T-cell (primary cell): ENCODE measurements around the gene MRAP. TPM values are rescaled to one million over a fixed set of nuclear protein-coding genes. Genes with fewer than 3 reads are reported as not detected.

Source experiments
- ATAC-seq, 4 experiments: fragments of 200-7000 bp in 3 of 4; fragments of 150-1000 bp in 1 of 4; cut with Tn5 transposase; replicated peaks in 1 of 4; 1 replicate in 3 of 4; 2 replicates in 1 of 4; pipeline ENCODE4 v1.10.0; 2021; ENCODE audit warnings: moderate library complexity in 3 of 4, mild to moderate bottlenecking in 2 of 4, moderate number of reproducible peaks in 1 of 4
- CTCF ChIA-PET, 2 donors: fragments of 300-600 bp; sonication (Branson Sonifier 250); formaldehyde crosslinking; loops; one replicate each; lab custom pipeline; 2022; ENCODE audit warnings: antibody characterized with exemption in 2 of 2; lab: Charles Lee
- POLR2A ChIA-PET, 2 donors: fragments of 300-600 bp; sonication (Branson Sonifier 250); formaldehyde crosslinking; loops; one replicate each; lab custom pipeline; 2022; ENCODE audit warnings: antibody characterized with exemption in 2 of 2; lab: Charles Lee
- DNase-seq, 35 experiments: peaks; one replicate each; pipeline versions ENCODE4 v3.0.0 to v3.0.0-alpha.2; 2013 to 2023
- H3K27ac ChIP-seq: one replicate; pipeline ENCODE4 v1.5.1; 2013; ENCODE audit warnings: low read length
- H3K27me3 ChIP-seq, 2 experiments: replicated peaks in 1 of 2; 1 replicate in 1 of 2; 2 replicates in 1 of 2; pipeline versions ENCODE4 v1.6.1 to v1.7.0; 2013; ENCODE audit warnings: low read length in 1 of 2, mixed read lengths in 1 of 2; ENCODE audit not compliant: control insufficient read depth in 2 of 2, insufficient read depth in 2 of 2; ENCODE audit errors: extremely low read depth in 1 of 2
- H3K36me3 ChIP-seq, 2 donors: 1 replicate in 1 of 2; 2 replicates in 1 of 2; pipeline versions ENCODE4 v1.6.1 to v1.7.0; 2013; ENCODE audit warnings: low read length in 1 of 2; ENCODE audit not compliant: control insufficient read depth in 2 of 2, insufficient read depth in 1 of 2; ENCODE audit errors: extremely low read depth in 1 of 2
- H3K4me1 ChIP-seq, 2 experiments: 1 replicate in 1 of 2; 2 replicates in 1 of 2; pipeline versions ENCODE4 v1.6.1 to v1.7.0; 2013; ENCODE audit warnings: low read length in 2 of 2, mixed read lengths in 1 of 2; ENCODE audit not compliant: insufficient read depth in 2 of 2, control insufficient read depth in 1 of 2; ENCODE audit errors: extremely low read depth in 1 of 2
- H3K4me3 ChIP-seq, 2 donors: 1 replicate in 1 of 2; 2 replicates in 1 of 2; pipeline versions ENCODE4 v1.5.1 to v1.7.0; 2013; ENCODE audit warnings: mild to moderate bottlenecking in 2 of 2, low read length in 1 of 2, moderate library complexity in 1 of 2; ENCODE audit not compliant: control insufficient read depth in 1 of 2; ENCODE audit errors: extremely low read depth in 1 of 2
- H3K9me3 ChIP-seq: 2 replicates; pipeline ENCODE4 v1.7.0; 2013
- H3K27ac Mint-ChIP-seq, 2 donors: one replicate each; pipeline ENCODE4 v1.8.0; 2020 to 2021; ENCODE audit warnings: mild to moderate bottlenecking in 2 of 2, mixed read lengths in 2 of 2
- H3K27me3 Mint-ChIP-seq, 2 donors: one replicate each; pipeline ENCODE4 v1.8.0; 2021 to 2022; ENCODE audit warnings: mixed read lengths in 2 of 2
- H3K36me3 Mint-ChIP-seq: one replicate; pipeline ENCODE4 v1.8.0; 2021; ENCODE audit warnings: mixed read lengths
- H3K4me1 Mint-ChIP-seq, 3 donors: one replicate each; pipeline ENCODE4 v1.8.0; 2020 to 2022; ENCODE audit warnings: mixed read lengths in 3 of 3, mild to moderate bottlenecking in 1 of 3
- H3K4me3 Mint-ChIP-seq, 3 donors: one replicate each; pipeline ENCODE4 v1.8.0; 2020 to 2022; ENCODE audit warnings: mild to moderate bottlenecking in 3 of 3, mixed read lengths in 3 of 3, moderate library complexity in 3 of 3
- H3K9me3 Mint-ChIP-seq, 3 donors: one replicate each; pipeline ENCODE4 v1.8.0; 2020 to 2022; ENCODE audit warnings: mixed read lengths in 3 of 3
- WGBS: methylation state at CpG from one replicate; pipeline ENCODE4 v1.1.5; 2013; ENCODE audit warnings: missing lambda C conversion rate; ENCODE audit not compliant: insufficient coverage; 5-methylcytosine and 5-hydroxymethylcytosine counted together
- total RNA-seq, 35 experiments: library from RNA in 6 of 35; stranded (reverse) in 6 of 35; fragments of 120-200 nt in 1 of 35; gene quantifications; one replicate each; pipeline versions ENCODE4 v1.2.1 to v1.2.4 and lab custom pipeline; 2013 to 2026

The MRAP gene
- not detected for total RNA-seq
- 0.88 TPM for total RNA-seq (2013)
- total RNA-seq (lab: John Stamatoyannopoulos, UW): 0 to 0.24 (median 0) reads per million in 29 experiments

- H3K4me3 Mint-ChIP-seq: no peak within 1 kb of the TSS
- no peaks in the 10 kb centered on the region for H3K36me3 ChIP-seq
- ChIA-PET POLR2A (no interaction called here), CTCF (interaction anchor here in 1 of 2 donors (0.5 kb wide), 1 partner anchor 81 kb away, joined by 3 read pairs; no protein-coding TSS in a partner anchor)
- no peaks in the 10 kb centered on the region for H3K4me1 ChIP-seq
- H3K27ac Mint-ChIP-seq: no peak within 1 kb of the TSS
- DNase-seq: no peak
- H3K36me3 Mint-ChIP-seq: peaks cover 9% of the 10 kb centered on the region
- no peaks in the 10 kb centered on the region for H3K27me3 ChIP-seq
- H3K27me3 Mint-ChIP-seq: no peaks in the 10 kb centered on the region
- H3K9me3 ChIP-seq: no peaks in the 10 kb centered on the region
- no peak for ATAC-seq
- 95% methylated on average over 13 of the region's 14 CpGs for WGBS
- no peak within 1 kb of the TSS for H3K27ac ChIP-seq
- H3K4me3 ChIP-seq: no peak within 1 kb of the TSS
- H3K4me1 Mint-ChIP-seq: no peaks in the 10 kb centered on the region
- no peaks in the 10 kb centered on the region for H3K9me3 Mint-ChIP-seq
These were observed at the start of gene MRAP for GRCh38 chr21:32298658-32299081. Gene MRAP (plus strand): TSS chr21:32298855. CDS start chr21:32298972, 117 bp downstream.

- Histone ChIP-seq H3K9me3 (no peaks in the 10 kb centered on the region), H3K36me3 (no peaks in the 10 kb centered on the region), H3K4me3 (no peak overlapping the region), H3K27me3 (peaks cover 0 to 19% of the 10 kb centered on the region in 2 experiments), H3K27ac (no peak overlapping the region), H3K4me1 (no peaks in the 10 kb centered on the region)
- DNase-seq: no peak
- Mint-ChIP-seq H3K4me1 (no peaks in the 10 kb centered on the region), H3K36me3 (no peaks in the 10 kb centered on the region), H3K9me3 (peaks cover 0 to 8% (median 2%) of the 10 kb centered on the region in 3 donors), H3K4me3 (no peak overlapping the region), H3K27ac (no peak overlapping the region), H3K27me3 (peaks cover 33 to 37% of the 10 kb centered on the region in 2 donors)
- 79% methylated on average over 4 of the region's 15 CpGs for WGBS
- no peak for ATAC-seq
- CTCF ChIA-PET: no interaction called here
- POLR2A ChIA-PET: no interaction called here
These were observed 49.0 kb upstream of the MRAP start for GRCh38 chr21:32249511-32250280.

GRCh38 chr21:32252136-32252535 lies 46.5 kb upstream of the MRAP start:
- no peak overlapping the region for H3K4me3 Mint-ChIP-seq
- Histone ChIP-seq H3K4me3 (no peak overlapping the region), H3K36me3 (no peaks in the 10 kb centered on the region), H3K4me1 (no peaks in the 10 kb centered on the region), H3K27me3 (peaks cover 0 to 22% of the 10 kb centered on the region in 2 experiments), H3K9me3 (no peaks in the 10 kb centered on the region), H3K27ac (no peak overlapping the region)
- no peaks in the 10 kb centered on the region for H3K36me3 Mint-ChIP-seq
- POLR2A ChIA-PET: no interaction called here
- no peak for DNase-seq
- no peak overlapping the region for H3K27ac Mint-ChIP-seq
- ATAC-seq: no peak
- peaks cover 27 to 36% of the 10 kb centered on the region in 2 donors for H3K27me3 Mint-ChIP-seq
- CTCF ChIA-PET: no interaction called here
- H3K4me1 Mint-ChIP-seq: no peaks in the 10 kb centered on the region
- H3K9me3 Mint-ChIP-seq: peaks cover 0 to 8% (median 2%) of the 10 kb centered on the region in 3 donors

GRCh38 chr21:32253215-32253641 lies 45.4 kb upstream of the MRAP start:
- DNase-seq: no peak
- Mint-ChIP-seq H3K9me3 (peaks cover 0 to 8% (median 2%) of the 10 kb centered on the region in 3 donors), H3K4me3 (no peak overlapping the region), H3K27ac (no peak overlapping the region), H3K36me3 (no peaks in the 10 kb centered on the region), H3K27me3 (peaks cover 23 to 32% of the 10 kb centered on the region in 2 donors), H3K4me1 (no peaks in the 10 kb centered on the region)
- 76% methylated on average over 7 of the region's 7 CpGs for WGBS
- Histone ChIP-seq H3K36me3 (no peaks in the 10 kb centered on the region), H3K27ac (no peak overlapping the region), H3K4me3 (no peak overlapping the region), H3K4me1 (no peaks in the 10 kb centered on the region), H3K27me3 (peaks cover 0 to 23% of the 10 kb centered on the region in 2 experiments), H3K9me3 (no peaks in the 10 kb centered on the region)
- ATAC-seq: no peak
- POLR2A ChIA-PET: no interaction called here
- CTCF ChIA-PET: interaction anchor here in 1 of 2 donors (0.6 kb wide), 1 partner anchor 395 kb away, joined by 4 read pairs; no protein-coding TSS in a partner anchor

- WGBS: 83% methylated on average over 7 of the region's 12 CpGs
- peaks cover 0 to 15% of the 10 kb centered on the region in 2 experiments for H3K27me3 ChIP-seq
- DNase-seq (no peak), ATAC-seq (no peak)
- no peak overlapping the region for H3K4me3 Mint-ChIP-seq
- H3K36me3 ChIP-seq: no peaks in the 10 kb centered on the region
- H3K27ac ChIP-seq: no peak overlapping the region
- H3K4me3 ChIP-seq: no peak overlapping the region
- no peaks in the 10 kb centered on the region for H3K4me1 Mint-ChIP-seq
- H3K27ac Mint-ChIP-seq: no peak overlapping the region
- ChIA-PET CTCF (interaction anchor here in 1 of 2 donors (0.6 kb wide), 1 partner anchor 1429 kb away, joined by 5 read pairs; no protein-coding TSS in a partner anchor), POLR2A (no interaction called here)
- no peaks in the 10 kb centered on the region for H3K4me1 ChIP-seq
- peaks cover 0 to 4% (median 0%) of the 10 kb centered on the region in 3 donors for H3K9me3 Mint-ChIP-seq
- H3K36me3 Mint-ChIP-seq: no peaks in the 10 kb centered on the region
- no peaks in the 10 kb centered on the region for H3K9me3 ChIP-seq
- peaks cover 7 to 13% of the 10 kb centered on the region in 2 donors for H3K27me3 Mint-ChIP-seq
These were observed 42.4 kb upstream of the MRAP start for GRCh38 chr21:32256251-32256650.

- Mint-ChIP-seq H3K4me1 (no peaks in the 10 kb centered on the region), H3K27ac (no peak overlapping the region)
- 69% methylated on average over 4 of the region's 9 CpGs for WGBS
These were observed 41.6 kb upstream of the MRAP start for GRCh38 chr21:32256873-32257620.

More at GRCh38 chr21:32256873-32257620, 41.6 kb upstream of the MRAP start:
- ATAC-seq: no peak
- no peak for DNase-seq
- POLR2A ChIA-PET: interaction anchor here in 1 of 2 donors (0.5 kb wide), 1 partner anchor 500 kb away, joined by 9 read pairs; no protein-coding TSS in a partner anchor
- H3K4me3 Mint-ChIP-seq: no peak overlapping the region
- no peak overlapping the region for H3K4me3 ChIP-seq
- H3K4me1 ChIP-seq: no peaks in the 10 kb centered on the region
- H3K36me3 Mint-ChIP-seq: no peaks in the 10 kb centered on the region
- H3K36me3 ChIP-seq: no peaks in the 10 kb centered on the region
- peaks cover 0 to 15% of the 10 kb centered on the region in 2 experiments for H3K27me3 ChIP-seq
- no peaks in the 10 kb centered on the region for H3K9me3 Mint-ChIP-seq
- no peaks in the 10 kb centered on the region for H3K9me3 ChIP-seq
- H3K27ac ChIP-seq: no peak overlapping the region
- CTCF ChIA-PET: interaction anchor here in 1 of 2 donors (0.6 to 1.4 kb wide), 3 partner anchors 279 to 1428 kb away, joined by 4 to 5 read pairs (median 4); no protein-coding TSS in a partner anchor
- H3K27me3 Mint-ChIP-seq: peaks cover 4 to 7% of the 10 kb centered on the region in 2 donors
